Esophagus muscularis mucosa (tissue), 4 donors: ENCODE results near the gene AUTS2.

Experiments used
- CTCF ChIP-seq, 3 experiments: fragments of 200-600 bp in 2 of 3; fragments of 450-650 bp in 1 of 3; sonication (generic) in 2 of 3; IDR thresholded peaks; one replicate each; pipeline ENCODE4 v1.5.1; 2017 to 2019; ENCODE audit warnings: antibody characterized with exemption in 3 of 3, mild to moderate bottlenecking in 2 of 3, moderate library complexity in 1 of 3
- EP300 ChIP-seq: sonication (generic); formaldehyde crosslinking; IDR thresholded peaks from one replicate; pipeline ENCODE4 v1.6.1; 2017; ENCODE audit warnings: antibody characterized with exemption
- POLR2A ChIP-seq: fragments of 450-650 bp; IDR thresholded peaks from one replicate; pipeline ENCODE4 v1.6.1; 2017; ENCODE audit warnings: antibody characterized with exemption, moderate library complexity, mild to moderate bottlenecking, low read depth
- POLR2AphosphoS5 ChIP-seq, 2 donors: sonication (generic); formaldehyde crosslinking; IDR thresholded peaks; one replicate each; pipeline ENCODE4 v1.6.1; 2017; ENCODE audit warnings: antibody characterized with exemption in 2 of 2

- TF ChIP-seq POLR2A (no peak), CTCF (IDR thresholded peaks at IDR 0.05) (no peak), EP300 (no peak), POLR2AphosphoS5 (IDR thresholded peaks at IDR 0.05) (no peak)
Measured at GRCh38 chr7:70759674-70760073, 1161.4 kb downstream of the AUTS2 start.
